SK-N-MC (cell line): Measurements from ENCODE around the gene ANXA1.

Source experiments
- EZH2 ChIP-seq: fragments of 200-600 bp; sonication (generic); IDR thresholded peaks from one replicate; pipeline ENCODE4 v1.6.1; 2017; ENCODE audit warnings: antibody characterized with exemption
- POLR2AphosphoS5 ChIP-seq: IDR thresholded peaks from 2 replicates; pipeline ENCODE4 v1.6.1; 2012; ENCODE audit warnings: mild to moderate bottlenecking, low read depth, low read length, borderline replicate concordance

DNA sequence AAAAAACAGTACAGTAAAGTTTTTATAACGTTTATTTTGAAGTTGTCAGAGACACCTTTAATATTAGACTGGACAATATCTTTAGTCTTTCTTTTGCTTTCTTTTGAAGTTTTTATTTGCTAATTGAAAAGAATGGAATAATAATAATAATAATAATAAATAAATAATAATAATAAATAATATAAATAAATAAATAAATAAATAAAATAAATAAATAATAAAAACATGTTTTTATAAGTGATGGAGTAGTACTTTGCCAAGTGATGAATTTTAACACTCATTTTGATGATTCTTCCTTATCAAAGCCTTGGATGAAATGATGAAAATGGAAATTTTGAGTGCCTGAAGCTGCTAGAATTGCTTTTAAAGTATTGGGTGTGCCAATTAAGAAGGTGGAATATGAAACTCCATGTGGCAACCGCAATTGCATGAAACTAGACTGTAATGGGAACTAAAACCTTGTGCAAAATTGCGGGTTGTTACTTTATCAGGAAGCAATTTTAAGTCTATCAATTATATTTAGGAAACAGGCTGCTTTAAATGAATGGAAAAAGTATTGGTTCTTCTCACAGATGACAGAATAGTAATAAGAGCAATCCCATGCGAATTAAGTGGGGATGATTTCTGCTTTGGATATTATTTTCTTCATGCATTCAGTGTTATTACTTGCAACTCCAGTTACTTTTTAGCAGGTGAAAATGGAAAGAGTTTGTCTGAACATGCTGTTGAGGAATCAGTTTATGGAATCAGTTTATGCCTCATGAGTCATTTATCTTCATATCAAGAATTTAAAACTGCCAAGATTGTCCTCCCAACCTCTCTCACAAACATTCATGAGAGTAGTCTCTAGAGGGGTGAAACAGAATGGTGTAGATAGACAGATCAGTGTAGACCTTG is 4.6 kb downstream of the ANXA1 start:
- TF ChIP-seq POLR2AphosphoS5 = no peak; the same call in 1 of the 2 replicates
- no peak for TF ChIP-seq EZH2
